Upper lobe of right lung (tissue), 1 donor: Measurements from ENCODE around the gene GBP1. TPM values are rescaled to one million over a fixed set of nuclear protein-coding genes. Genes with fewer than 3 reads are reported as not detected.

ENCODE experiments used
- ATAC-seq: fragments of 200-7000 bp; cut with Tn5 transposase; one replicate; pipeline ENCODE4 v1.9.1; 2020; ENCODE audit warnings: mild to moderate bottlenecking, moderate library complexity
- DNase-seq: peaks from one replicate; pipeline ENCODE4 v3.0.0-alpha.2; 2020
- H3K27ac ChIP-seq: fragments of 200-600 bp; one replicate; pipeline ENCODE4 v1.8.0; 2022
- H3K27me3 ChIP-seq: fragments of 200-600 bp; one replicate; pipeline ENCODE4 v1.8.0; 2022; ENCODE audit warnings: mild to moderate bottlenecking
- H3K36me3 ChIP-seq: fragments of 200-600 bp; one replicate; pipeline ENCODE4 v1.8.0; 2022
- H3K4me1 ChIP-seq: fragments of 200-600 bp; one replicate; pipeline ENCODE4 v1.8.0; 2022
- H3K4me3 ChIP-seq: fragments of 200-600 bp; one replicate; pipeline ENCODE4 v1.8.0; 2022; ENCODE audit warnings: mild to moderate bottlenecking
- H3K9me3 ChIP-seq: fragments of 200-600 bp; one replicate; pipeline ENCODE4 v1.8.0; 2022
- intact Hi-C: fragments of 100-400 bp; cut with DNase I; formaldehyde crosslinking; loops from one replicate; pipeline ENCODE4 v1.11.0; 2022
- total RNA-seq: library from RNA; stranded (reverse); fragmentation: NEBNext Ultra II Directional; extraction: Animal tissue kit (Norgen Biotek cat#: 25700); gene quantifications from one replicate; pipeline ENCODE4 v1.2.1, GENCODE V29; 2021
- TF ChIP-seq, protein P1 (sequence below): fragments of 200-600 bp; IDR thresholded peaks from one replicate; pipeline ENCODE4 v1.8.0; 2022; ENCODE audit warnings: antibody characterized with exemption
- donor health status: DM: no; HTN: yes; CAD: no; lungs with severe emphysema.

Gene GBP1
- total RNA-seq, 1 donor from 2014 or later = 42.2 TPM

DNA sequence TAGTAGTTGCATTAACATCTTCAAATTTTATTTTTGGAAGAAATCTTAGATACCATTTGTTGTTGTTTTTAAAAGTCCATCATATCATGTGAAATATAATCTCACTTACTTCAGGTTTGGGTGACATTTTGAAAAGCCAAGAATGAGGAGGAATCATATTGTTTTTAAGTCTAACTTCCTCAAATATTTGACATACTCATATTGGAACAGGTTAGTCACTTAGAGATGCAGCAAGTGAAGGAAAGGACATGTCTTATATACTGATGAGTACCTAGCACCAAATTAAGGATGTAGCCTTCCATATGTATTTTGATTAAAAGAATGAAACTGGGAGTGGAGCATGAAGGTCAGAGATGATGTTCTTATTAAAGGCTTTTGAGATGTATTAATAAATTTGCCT is 37.0 kb upstream of the GBP1 start:
- Histone ChIP-seq H3K4me1 (no peaks in the 10 kb centered on the region), H3K4me3 (no peak overlapping the region), H3K27ac (no peak overlapping the region), H3K36me3 (peaks cover 24% of the 10 kb centered on the region), H3K27me3 (no peaks in the 10 kb centered on the region), H3K9me3 (no peaks in the 10 kb centered on the region)
- DNase-seq (no peak), ATAC-seq (no peak)
- TF ChIP-seq, protein P1, sequence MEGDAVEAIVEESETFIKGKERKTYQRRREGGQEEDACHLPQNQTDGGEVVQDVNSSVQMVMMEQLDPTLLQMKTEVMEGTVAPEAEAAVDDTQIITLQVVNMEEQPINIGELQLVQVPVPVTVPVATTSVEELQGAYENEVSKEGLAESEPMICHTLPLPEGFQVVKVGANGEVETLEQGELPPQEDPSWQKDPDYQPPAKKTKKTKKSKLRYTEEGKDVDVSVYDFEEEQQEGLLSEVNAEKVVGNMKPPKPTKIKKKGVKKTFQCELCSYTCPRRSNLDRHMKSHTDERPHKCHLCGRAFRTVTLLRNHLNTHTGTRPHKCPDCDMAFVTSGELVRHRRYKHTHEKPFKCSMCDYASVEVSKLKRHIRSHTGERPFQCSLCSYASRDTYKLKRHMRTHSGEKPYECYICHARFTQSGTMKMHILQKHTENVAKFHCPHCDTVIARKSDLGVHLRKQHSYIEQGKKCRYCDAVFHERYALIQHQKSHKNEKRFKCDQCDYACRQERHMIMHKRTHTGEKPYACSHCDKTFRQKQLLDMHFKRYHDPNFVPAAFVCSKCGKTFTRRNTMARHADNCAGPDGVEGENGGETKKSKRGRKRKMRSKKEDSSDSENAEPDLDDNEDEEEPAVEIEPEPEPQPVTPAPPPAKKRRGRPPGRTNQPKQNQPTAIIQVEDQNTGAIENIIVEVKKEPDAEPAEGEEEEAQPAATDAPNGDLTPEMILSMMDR = no peak
- intact Hi-C loops = no loop called here

DNA sequence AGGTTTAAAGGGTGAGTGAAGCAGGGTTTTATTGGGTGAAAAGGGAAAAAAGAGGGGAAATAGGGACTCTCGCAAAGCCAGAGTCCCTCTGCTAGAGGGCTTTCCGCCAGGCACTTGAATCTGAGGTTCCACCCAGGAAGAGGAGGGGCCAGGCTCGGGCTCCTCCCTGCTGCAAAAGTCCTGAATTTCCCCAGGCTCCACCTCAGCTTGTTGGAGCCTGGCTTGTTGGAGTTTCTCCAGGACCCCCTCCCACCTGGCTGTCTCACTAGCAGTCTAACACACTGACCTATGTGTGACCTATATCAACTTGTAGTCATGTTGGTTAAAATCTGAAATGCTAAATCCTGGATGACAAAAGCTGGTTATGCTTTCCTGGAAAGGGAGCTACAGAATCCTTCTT is 35.4 kb upstream of the GBP1 start:
- TF ChIP-seq, protein P1 = no peak
- Histone ChIP-seq H3K27ac (no peak overlapping the region), H3K4me1 (no peaks in the 10 kb centered on the region), H3K9me3 (peaks cover 6% of the 10 kb centered on the region), H3K4me3 (no peak overlapping the region), H3K36me3 (peaks cover 8% of the 10 kb centered on the region), H3K27me3 (no peaks in the 10 kb centered on the region)
- no peak for DNase-seq
- ATAC-seq = no peak
- intact Hi-C loops = no loop called here

DNA sequence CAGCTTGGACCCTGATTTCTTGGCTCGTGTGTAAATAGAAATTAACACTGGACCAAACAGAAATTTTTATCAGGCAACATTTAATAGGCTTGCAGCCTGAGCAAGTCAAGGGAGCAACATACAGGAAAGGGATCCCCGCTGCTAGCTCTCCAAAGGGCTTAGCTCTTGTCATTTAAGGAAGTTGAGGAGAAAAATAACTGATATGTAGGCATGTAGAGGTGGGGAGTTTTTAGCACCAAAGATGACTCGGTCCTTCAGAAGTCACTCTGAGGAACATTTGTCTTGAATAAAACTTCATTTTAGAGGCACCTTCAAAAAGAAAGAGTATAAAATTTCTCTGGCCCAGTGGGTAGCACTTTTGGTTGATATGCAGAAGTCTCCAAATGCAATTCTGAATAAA is 33.8 kb upstream of the GBP1 start:
- no peak for ATAC-seq
- Histone ChIP-seq H3K36me3 (no peaks in the 10 kb centered on the region), H3K27ac (no peak overlapping the region), H3K27me3 (no peaks in the 10 kb centered on the region), H3K4me3 (no peak overlapping the region), H3K9me3 (peaks cover 6% of the 10 kb centered on the region), H3K4me1 (no peaks in the 10 kb centered on the region)
- no peak for DNase-seq
- TF ChIP-seq, protein P1 = no peak
- intact Hi-C loops = no loop called here

DNA sequence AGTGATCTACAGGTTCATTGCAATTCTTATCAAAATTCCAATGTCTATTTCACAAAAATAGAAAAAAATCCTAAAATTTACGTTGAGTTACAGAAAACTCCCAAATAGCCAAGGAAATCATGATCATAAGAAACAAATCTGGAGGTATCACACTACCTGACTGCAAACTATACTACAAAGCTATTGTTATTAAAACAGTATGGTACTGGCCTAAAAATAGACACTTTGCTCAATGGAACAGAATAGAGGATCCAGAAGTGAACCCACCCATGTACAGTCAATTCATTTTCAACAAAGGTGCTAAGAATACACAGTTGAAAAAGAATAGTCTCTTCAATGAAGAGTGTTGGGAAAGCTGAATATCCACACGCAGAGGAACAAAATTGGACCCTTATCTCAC is 30.7 kb upstream of the GBP1 start:
- no peak for ATAC-seq
- H3K4me1 ChIP-seq = no peaks in the 10 kb centered on the region
- H3K36me3 ChIP-seq = no peaks in the 10 kb centered on the region
- intact Hi-C loops = no loop called here
- DNase-seq = no peak
- TF ChIP-seq, protein P1 = no peak
- no peak overlapping the region for H3K4me3 ChIP-seq
- H3K9me3 ChIP-seq = peaks cover 6% of the 10 kb centered on the region
- H3K27me3 ChIP-seq = no peaks in the 10 kb centered on the region
- no peak overlapping the region for H3K27ac ChIP-seq

- intact Hi-C loops = no loop called here
- TF ChIP-seq, protein P1 = no peak
- no peak overlapping the region for H3K27ac ChIP-seq
- ATAC-seq (no peak), DNase-seq (no peak)
- H3K36me3 ChIP-seq = no peaks in the 10 kb centered on the region
- no peak overlapping the region for H3K4me3 ChIP-seq
- H3K9me3 ChIP-seq = no peaks in the 10 kb centered on the region
- H3K27me3 ChIP-seq = no peaks in the 10 kb centered on the region
- H3K4me1 ChIP-seq = no peaks in the 10 kb centered on the region
Observed at GRCh38 chr1:89089962-89090361, 25.0 kb upstream of the GBP1 start.

DNA sequence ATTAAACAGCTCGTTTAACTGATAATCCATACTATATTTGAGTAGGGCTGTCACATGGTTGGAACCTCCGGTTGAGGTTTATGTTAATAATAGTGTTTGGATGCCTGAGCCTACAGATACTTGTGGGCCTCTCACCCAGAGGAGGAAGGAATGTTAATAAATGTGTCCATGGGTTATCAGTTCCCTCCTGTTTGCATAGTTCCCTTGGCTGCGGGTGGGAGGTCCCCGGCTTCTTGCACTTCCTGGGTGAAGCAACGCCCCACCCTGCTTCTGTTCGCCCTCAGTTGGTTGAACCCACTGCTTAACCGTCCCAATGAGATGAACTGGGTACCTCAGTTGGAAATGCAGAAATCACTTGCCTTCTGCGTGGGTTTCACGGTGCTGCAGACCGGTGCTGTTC is 23.6 kb upstream of the GBP1 start:
- Histone ChIP-seq H3K36me3 (no peaks in the 10 kb centered on the region), H3K27me3 (no peaks in the 10 kb centered on the region), H3K4me3 (no peak overlapping the region), H3K9me3 (no peaks in the 10 kb centered on the region), H3K4me1 (no peaks in the 10 kb centered on the region), H3K27ac (no peak overlapping the region)
- ATAC-seq (no peak), DNase-seq (no peak)
- intact Hi-C loops = no loop called here
- TF ChIP-seq, protein P1 = no peak
